Measurements from ENCODE around the gene ZNF74. TPM values are rescaled to one million over a fixed set of nuclear protein-coding genes. Genes with fewer than 3 reads are reported as not detected.
"Not testable (repeated sequence)": the region's sequence is repeated elsewhere in the genome, so short reads cannot be mapped to it uniquely, and the experiment has no call there.

The ZNF74 gene
- polyA plus RNA-seq, 2 of the 4 experiments (the other 2 are of a cell fraction), result 4.3 to 7.4 TPM

GRCh38 chr22:20451129-20451778 is 57.3 kb downstream of the ZNF74 start:
- DNase-seq (ENCODE audit: low read depth in 1 of 2, low spot score in 1 of 2); POLR2A ChIA-PET; H3K27ac ChIP-seq; FAIRE-seq; H3K4me2 ChIP-seq; ATAC-seq; H3K4me1 ChIP-seq; H3K9me3 ChIP-seq; CTCF ChIA-PET; H3K4me3 ChIP-seq: not testable (repeated sequence)
- WGBS (ENCODE audit: missing lambda C conversion rate), result 91% methylated on average over 15 of the region's 15 CpGs

- H3K9me3 ChIP-seq, result no peaks in the 10 kb centered on the region
- no peak overlapping the region for H3K4me2 ChIP-seq
- 0 out of 3 replicates have a peak, but pooled peaks cover 2% of the 10 kb centered on the region for H3K4me1 ChIP-seq
- ATAC-seq (no peak), DNase-seq (ENCODE audit: low read depth in 1 of 2, low spot score in 1 of 2) (no peak), FAIRE-seq (no peak)
- TF ChIP-seq ELK1 (IDR thresholded peaks at IDR 0.05; ENCODE audit: low read depth, low read length) (no peak), BCL3 (IDR thresholded peaks at IDR 0.05) (no peak), MAX (IDR thresholded peaks at IDR 0.05) (no peak), EHMT2 (IDR thresholded peaks at IDR 0.05; ENCODE audit: low read depth) (no peak)
- WGBS (ENCODE audit: missing lambda C conversion rate), result 63% methylated on average over 2 of the region's 2 CpGs
- ChIA-PET CTCF (no interaction called here), POLR2A (no interaction called here)
- no peak overlapping the region for H3K4me3 ChIP-seq
- H3K27ac ChIP-seq, result no peak overlapping the region
Measured at GRCh38 chr22:20451920-20452319, 58.0 kb downstream of the ZNF74 start.

- no peak overlapping the region for H3K27ac ChIP-seq
- ChIA-PET POLR2A (no interaction called here), CTCF (interaction anchor here (1.6 to 5.0 kb wide), 2 partner anchors 13 to 35 kb away, joined by 4 to 55 read pairs; no protein-coding TSS in a partner anchor)
- no peak overlapping the region for H3K4me2 ChIP-seq
- peak; percentile 49 for TF ChIP-seq MAFK (IDR thresholded peaks at IDR 0.05; ENCODE audit: partially characterized antibody)
- TF ChIP-seq NFE2L2 (conservative IDR thresholded peaks at IDR 0.05; ENCODE audit: low read length), result peak; percentile 36; the same call in 1 of the 2 replicates
- no peak for TF ChIP-seq HOXB5 (CRISPR knock-in tag; IDR thresholded peaks at IDR 0.05)
- DNase-seq (ENCODE audit: low read depth in 1 of 2, low spot score in 1 of 2) (no peak), ATAC-seq (no peak), FAIRE-seq (no peak)
- no peaks in the 10 kb centered on the region for H3K9me3 ChIP-seq
- H3K4me1 ChIP-seq, result 0 out of 3 replicates have a peak, but pooled peaks cover 2% of the 10 kb centered on the region
- WGBS (ENCODE audit: missing lambda C conversion rate), result 90% methylated on average over 3 of the region's 3 CpGs
- H3K4me3 ChIP-seq, result no peak overlapping the region
Measured at GRCh38 chr22:20453222-20453621, 59.3 kb downstream of the ZNF74 start.

- CTCF ChIA-PET, result interaction anchor here (0.9 to 5.0 kb wide), 8 partner anchors 8 to 37 kb away, joined by 3 to 55 read pairs (median 4); no protein-coding TSS in a partner anchor
- TF ChIP-seq HMGXB4 (CRISPR knock-in tag; IDR thresholded peaks at IDR 0.05; ENCODE audit: borderline replicate concordance), result no peak
- no peak for TF ChIP-seq RARB (CRISPR knock-in tag; IDR thresholded peaks at IDR 0.05)
- no peak for TF ChIP-seq HOXB13 (CRISPR knock-in tag; IDR thresholded peaks at IDR 0.05; ENCODE audit: low read depth)
- no peak for TF ChIP-seq FOSL2 (IDR thresholded peaks at IDR 0.05)
- no peak for TF ChIP-seq FOSL2 (CRISPR knock-in tag; IDR thresholded peaks at IDR 0.05)
- TF ChIP-seq ATOH8 (CRISPR knock-in tag; IDR thresholded peaks at IDR 0.05; ENCODE audit: low read depth), result no peak
- TF ChIP-seq RNF2 (IDR thresholded peaks at IDR 0.05; ENCODE audit: borderline replicate concordance, low read depth), result no peak
- no peak for TF ChIP-seq E2F6 (IDR thresholded peaks at IDR 0.05; ENCODE audit: borderline replicate concordance, low read depth)
- no peak for TF ChIP-seq EP300 (IDR thresholded peaks at IDR 0.05)
- no peak for TF ChIP-seq EHF (CRISPR knock-in tag; IDR thresholded peaks at IDR 0.05)
- TF ChIP-seq CHD4 (IDR thresholded peaks at IDR 0.05; ENCODE audit: borderline replicate concordance), result no peak
- TF ChIP-seq PBX3 (IDR thresholded peaks at IDR 0.05), result no peak
- no peak for TF ChIP-seq GATA3 (IDR thresholded peaks at IDR 0.05; ENCODE audit: borderline replicate concordance)
- TF ChIP-seq BCL3 (IDR thresholded peaks at IDR 0.05), result no peak
- TF ChIP-seq POLR2A (IDR thresholded peaks at IDR 0.05; ENCODE audit: low read length), result no peak
- WGBS (ENCODE audit: missing lambda C conversion rate), result 78% methylated on average over 8 of the region's 8 CpGs
- DNase-seq (ENCODE audit: low read depth in 1 of 2, low spot score in 1 of 2) (no peak), FAIRE-seq (no peak), ATAC-seq (no peak)
- H3K4me1 ChIP-seq, result 0 out of 3 replicates have a peak, but pooled peaks cover 2% of the 10 kb centered on the region
- no peak overlapping the region for H3K4me2 ChIP-seq
- no peaks in the 10 kb centered on the region for H3K9me3 ChIP-seq
- POLR2A ChIA-PET, result no interaction called here
- no peak overlapping the region for H3K27ac ChIP-seq
- H3K4me3 ChIP-seq, result no peak overlapping the region
Measured at GRCh38 chr22:20455709-20456063, 61.7 kb downstream of the ZNF74 start.
